Measurements from ENCODE around the gene CDC42BPA.
"Not testable (repeated sequence)": the region's sequence is repeated elsewhere in the genome, so short reads cannot be mapped to it uniquely, and the experiment has no call there.

CDC42BPA gene

GRCh38 chr1:227357927-227358302 lies 39.6 kb upstream of the CDC42BPA start:
- CTCF ChIA-PET = interaction anchor here (1.2 to 1.4 kb wide), 2 partner anchors 15 to 732 kb away, joined by 3 read pairs; no protein-coding TSS in a partner anchor
- no peak for DNase-seq (ENCODE audit: extremely low spot score)
- no peak for TF ChIP-seq CTCF (IDR thresholded peaks at IDR 0.05; ENCODE audit: control extremely low read depth, extremely low read depth, low read depth, missing control alignments)

DNA sequence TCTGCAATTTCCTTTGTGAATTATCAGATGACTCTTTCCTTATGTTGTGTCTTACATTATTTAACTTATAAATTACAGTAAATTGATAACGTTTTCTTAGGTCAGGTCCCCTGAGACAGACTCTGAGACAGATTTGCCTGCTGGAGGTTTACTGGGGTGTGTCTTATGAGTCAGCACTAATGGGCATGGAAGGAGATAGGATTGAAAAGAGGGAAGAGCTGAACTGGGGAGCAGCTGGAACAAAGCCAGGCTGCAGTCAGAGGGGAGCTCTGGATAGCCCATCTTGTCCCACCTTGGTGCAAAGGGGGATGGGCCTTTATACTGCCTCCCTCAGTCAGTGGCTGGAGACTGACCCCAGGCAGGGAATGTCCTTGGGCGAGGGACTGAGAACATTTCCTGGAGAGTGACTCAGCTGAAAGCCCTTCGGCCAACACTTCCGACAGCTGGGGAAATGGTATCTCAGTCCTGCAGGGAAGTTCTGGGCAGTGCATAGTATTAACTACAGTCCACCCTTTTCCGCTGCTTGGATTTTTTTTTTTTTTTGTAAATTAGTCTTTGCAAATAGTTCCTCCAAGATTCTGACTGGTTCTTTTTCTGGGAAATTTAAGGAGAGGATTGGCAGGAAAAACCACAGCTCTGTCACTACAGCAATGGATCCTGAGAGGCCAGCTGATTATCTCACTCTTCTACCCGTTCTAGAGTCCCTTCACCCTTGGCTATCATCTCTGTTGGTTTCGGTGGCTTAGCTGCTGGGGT lies 39.1 kb upstream of the CDC42BPA start:
- POLR2A ChIA-PET = no interaction called here
- CTCF ChIA-PET = interaction anchor here (1.2 to 1.3 kb wide), 2 partner anchors 9 to 731 kb away, joined by 3 read pairs; no protein-coding TSS in a partner anchor
- DNase-seq (ENCODE audit: extremely low spot score) = no peak
- no peak for TF ChIP-seq CTCF (IDR thresholded peaks at IDR 0.05; ENCODE audit: control extremely low read depth, extremely low read depth, low read depth, missing control alignments)

More at GRCh38 chr1:227357927-227358302, 39.6 kb upstream of the CDC42BPA start:
- POLR2A ChIA-PET = no interaction called here

DNA sequence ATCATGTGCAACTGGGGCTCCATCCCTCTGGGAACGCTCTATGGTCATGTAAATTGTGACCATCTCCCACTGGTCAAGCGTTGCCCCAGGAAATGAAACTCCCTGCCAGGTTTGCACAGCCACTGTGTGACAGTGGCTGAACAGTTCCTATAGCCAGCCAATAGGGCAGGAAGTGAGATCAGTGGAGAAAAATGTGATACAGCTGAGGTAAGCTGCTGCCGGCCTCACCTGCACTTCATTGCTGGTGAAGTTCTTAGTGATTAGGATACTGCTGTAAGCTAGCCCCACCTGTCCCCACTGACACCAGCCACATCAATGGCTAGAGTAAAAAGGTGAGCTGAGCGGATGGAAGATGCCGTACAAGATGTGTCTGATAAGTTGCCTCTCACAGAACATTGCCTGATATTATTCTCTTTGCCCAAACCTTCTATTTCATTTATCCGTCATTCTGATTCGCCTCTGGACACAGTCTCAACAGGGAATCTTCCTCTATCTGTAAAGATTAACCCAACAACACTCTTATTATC lies 38.4 kb upstream of the CDC42BPA start:
- POLR2A ChIA-PET = no interaction called here
- no peak for TF ChIP-seq CTCF (IDR thresholded peaks at IDR 0.05; ENCODE audit: control extremely low read depth, extremely low read depth, low read depth, missing control alignments)
- CTCF ChIA-PET = interaction anchor here (1.3 kb wide), 1 partner anchor 9 kb away, joined by 3 read pairs; no protein-coding TSS in a partner anchor
- DNase-seq (ENCODE audit: extremely low spot score) = no peak

- TF ChIP-seq CTCF (IDR thresholded peaks at IDR 0.05; ENCODE audit: control extremely low read depth, extremely low read depth, low read depth, missing control alignments) = no peak
- CTCF ChIA-PET = no interaction called here
- DNase-seq (ENCODE audit: extremely low spot score) = no peak
- POLR2A ChIA-PET = no interaction called here
Observed at GRCh38 chr1:227355542-227356245, 37.4 kb upstream of the CDC42BPA start.

DNA sequence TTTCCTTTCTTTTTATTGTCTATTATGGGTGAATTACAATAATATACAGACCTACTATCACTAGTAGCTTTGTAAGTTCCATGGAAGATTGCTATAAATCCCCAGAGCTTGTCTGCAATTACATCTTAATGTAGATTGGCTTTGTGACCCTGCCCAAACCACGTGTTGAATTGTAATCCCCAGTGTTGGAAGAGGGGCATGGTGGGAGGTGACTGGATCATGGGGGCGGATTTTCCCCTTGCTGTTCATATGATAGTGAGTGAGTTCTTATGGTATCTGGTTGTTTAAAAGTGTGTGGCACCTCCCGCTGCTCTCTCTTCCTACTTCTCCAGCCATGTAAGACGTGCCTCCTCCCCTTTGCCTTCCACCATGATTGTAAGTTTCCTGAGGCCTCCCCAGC lies 34.9 kb upstream of the CDC42BPA start:
- POLR2A ChIA-PET = no interaction called here
- no peak for DNase-seq (ENCODE audit: extremely low spot score)
- no peak for TF ChIP-seq CTCF (IDR thresholded peaks at IDR 0.05; ENCODE audit: control extremely low read depth, extremely low read depth, low read depth, missing control alignments)
- CTCF ChIA-PET = interaction anchor here (2.0 kb wide), 1 partner anchor 20 kb away, joined by 5 read pairs; no protein-coding TSS in a partner anchor

GRCh38 chr1:227352164-227352563 lies 33.9 kb upstream of the CDC42BPA start:
- CTCF ChIA-PET; DNase-seq (ENCODE audit: extremely low spot score); POLR2A ChIA-PET: not testable (repeated sequence)

- POLR2A ChIA-PET = no interaction called here
- CTCF ChIA-PET = no interaction called here
- no peak for TF ChIP-seq CTCF (IDR thresholded peaks at IDR 0.05; ENCODE audit: control extremely low read depth, extremely low read depth, low read depth, missing control alignments)
- DNase-seq (ENCODE audit: extremely low spot score) = no peak
Observed at GRCh38 chr1:227351443-227351842, 33.2 kb upstream of the CDC42BPA start.
